GM20000 (cell line): ENCODE measurements around the gene APOLD1.

Experiments
- DNase-seq: peaks from one replicate; pipeline ENCODE4 v3.0.0; 2012; ENCODE audit warnings: low spot score
- TF ChIP-seq, protein P1 (sequence below): IDR thresholded peaks from 2 replicates; pipeline ENCODE4 v1.5.1; 2012; ENCODE audit warnings: mild to moderate bottlenecking, control low read depth; ENCODE audit errors: extremely low read depth, missing control alignments

The APOLD1 gene

DNA sequence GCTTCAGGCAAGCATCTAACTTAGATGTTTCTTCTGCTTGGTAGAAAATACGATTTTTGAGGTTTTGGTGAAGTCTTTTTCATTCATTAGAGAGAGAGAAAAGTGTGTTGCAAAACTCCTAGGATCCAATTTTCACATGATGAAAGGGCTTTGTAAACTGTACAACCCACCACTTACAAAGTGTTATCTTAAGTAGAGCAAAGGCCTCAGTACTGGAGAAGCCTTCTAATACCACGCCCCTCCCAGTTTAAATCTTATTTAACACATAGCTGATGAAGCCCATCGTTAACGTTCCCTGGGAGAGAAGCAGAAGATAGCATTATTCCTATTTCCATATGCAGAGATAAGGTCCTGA lies 869 bp downstream of the APOLD1 start:
- no peak for DNase-seq
- TF ChIP-seq, protein P1, sequence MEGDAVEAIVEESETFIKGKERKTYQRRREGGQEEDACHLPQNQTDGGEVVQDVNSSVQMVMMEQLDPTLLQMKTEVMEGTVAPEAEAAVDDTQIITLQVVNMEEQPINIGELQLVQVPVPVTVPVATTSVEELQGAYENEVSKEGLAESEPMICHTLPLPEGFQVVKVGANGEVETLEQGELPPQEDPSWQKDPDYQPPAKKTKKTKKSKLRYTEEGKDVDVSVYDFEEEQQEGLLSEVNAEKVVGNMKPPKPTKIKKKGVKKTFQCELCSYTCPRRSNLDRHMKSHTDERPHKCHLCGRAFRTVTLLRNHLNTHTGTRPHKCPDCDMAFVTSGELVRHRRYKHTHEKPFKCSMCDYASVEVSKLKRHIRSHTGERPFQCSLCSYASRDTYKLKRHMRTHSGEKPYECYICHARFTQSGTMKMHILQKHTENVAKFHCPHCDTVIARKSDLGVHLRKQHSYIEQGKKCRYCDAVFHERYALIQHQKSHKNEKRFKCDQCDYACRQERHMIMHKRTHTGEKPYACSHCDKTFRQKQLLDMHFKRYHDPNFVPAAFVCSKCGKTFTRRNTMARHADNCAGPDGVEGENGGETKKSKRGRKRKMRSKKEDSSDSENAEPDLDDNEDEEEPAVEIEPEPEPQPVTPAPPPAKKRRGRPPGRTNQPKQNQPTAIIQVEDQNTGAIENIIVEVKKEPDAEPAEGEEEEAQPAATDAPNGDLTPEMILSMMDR = no peak

DNA sequence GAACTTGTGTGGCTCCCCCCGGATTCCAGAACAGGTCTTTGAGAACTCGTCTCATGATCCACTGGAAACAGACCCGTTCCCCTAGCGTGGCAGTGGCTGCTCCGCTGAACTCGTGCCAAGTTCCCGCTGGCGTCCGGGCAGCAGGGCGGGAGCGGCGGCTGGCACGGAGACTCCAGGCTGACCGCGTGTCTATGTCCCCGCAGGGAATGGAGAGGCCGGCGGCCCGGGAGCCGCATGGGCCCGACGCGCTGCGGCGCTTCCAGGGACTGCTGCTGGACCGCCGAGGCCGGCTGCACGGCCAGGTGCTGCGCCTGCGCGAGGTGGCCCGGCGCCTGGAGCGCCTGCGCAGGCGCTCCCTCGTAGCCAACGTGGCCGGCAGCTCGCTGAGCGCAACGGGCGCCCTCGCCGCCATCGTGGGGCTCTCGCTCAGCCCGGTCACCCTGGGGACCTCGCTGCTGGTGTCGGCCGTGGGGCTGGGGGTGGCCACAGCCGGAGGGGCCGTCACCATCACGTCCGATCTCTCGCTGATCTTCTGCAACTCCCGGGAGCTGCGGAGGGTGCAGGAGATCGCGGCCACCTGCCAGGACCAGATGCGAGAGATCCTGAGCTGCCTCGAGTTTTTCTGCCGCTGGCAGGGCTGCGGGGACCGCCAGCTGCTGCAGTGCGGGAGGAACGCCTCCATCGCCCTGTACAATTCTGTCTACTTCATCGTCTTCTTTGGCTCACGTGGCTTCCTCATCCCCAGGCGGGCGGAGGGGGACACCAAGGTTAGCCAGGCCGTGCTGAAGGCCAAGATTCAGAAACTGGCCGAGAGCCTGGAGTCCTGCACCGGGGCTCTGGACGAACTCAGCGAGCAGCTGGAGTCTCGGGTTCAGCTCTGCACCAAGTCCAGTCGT lies 1.5 kb downstream of the APOLD1 start:
- TF ChIP-seq, protein P1 = no peak
- DNase-seq = peak; percentile 95

DNA sequence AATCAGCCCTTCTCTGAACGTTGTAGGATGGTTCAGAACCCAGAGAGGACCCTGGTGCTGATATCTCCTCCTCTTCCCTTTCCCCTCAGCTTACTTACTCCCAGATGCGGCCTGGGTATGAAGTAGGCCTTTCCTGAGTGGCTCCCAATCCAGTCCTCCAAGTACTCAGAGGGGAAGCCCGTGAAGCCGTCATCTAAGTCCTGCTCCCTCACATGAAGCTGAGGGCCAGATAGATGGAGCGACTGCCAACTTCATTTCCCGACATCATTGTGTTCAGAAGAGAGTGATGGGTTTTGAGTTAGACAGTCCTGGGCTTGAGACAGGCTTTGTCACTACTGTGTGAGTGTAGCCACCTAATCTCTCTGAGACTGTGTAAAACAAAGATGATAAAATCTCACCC lies 2.7 kb downstream of the APOLD1 start:
- TF ChIP-seq, protein P1 = no peak
- DNase-seq = no peak

DNA sequence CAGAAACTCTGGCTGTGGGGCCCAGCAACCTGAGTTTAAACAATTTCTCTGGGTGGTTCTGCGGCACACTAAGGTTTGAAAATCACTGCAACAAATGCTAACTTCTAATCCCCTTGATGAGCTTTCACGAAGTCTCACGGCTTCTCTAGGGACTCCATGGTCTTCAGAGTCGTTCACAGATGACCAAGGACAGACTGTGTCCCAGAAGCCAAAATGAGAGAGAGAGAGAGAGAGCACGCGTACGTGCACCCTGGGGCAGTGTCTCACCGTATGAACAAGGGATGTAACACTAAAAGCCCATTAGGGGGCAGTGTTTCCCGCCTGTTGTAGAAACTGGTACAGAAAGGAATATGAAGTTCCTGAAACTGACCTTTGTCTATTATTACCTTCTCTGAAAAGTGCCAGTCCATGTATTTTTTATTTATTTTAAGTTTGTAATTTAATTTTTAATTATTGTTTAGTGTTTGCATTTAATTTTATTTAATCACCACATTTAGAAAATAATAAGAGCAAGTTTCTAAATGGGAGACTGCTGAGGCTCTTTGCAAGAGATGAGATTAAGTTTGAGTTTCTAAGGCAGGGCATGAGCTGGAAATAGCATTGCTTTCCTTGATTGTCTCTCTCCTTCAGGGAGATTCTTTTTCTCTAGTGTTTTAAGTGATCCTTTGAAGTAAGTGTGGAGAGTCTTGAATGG lies 3.4 kb downstream of the APOLD1 start:
- DNase-seq = peak; percentile 74
- TF ChIP-seq, protein P1 = peak; percentile 48

DNA sequence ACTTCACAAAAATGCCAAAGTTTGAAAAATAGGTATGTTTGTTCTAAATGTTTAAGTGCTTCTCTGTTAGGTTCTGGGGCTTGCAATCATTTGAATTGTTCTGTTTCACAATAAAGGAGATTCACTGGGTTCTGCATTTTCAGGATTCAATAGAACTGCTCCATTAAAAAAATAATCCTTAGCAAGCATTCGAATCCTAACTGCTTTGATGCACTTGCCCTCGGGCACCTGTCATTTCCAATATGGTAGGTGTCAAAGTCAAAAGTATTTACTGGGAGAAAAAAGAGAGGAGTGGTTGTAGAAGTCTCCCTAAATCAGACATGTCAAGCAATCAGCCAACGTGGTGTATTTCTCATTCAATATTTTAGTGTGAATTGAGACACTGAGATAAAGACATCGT lies 5.5 kb downstream of the APOLD1 start:
- TF ChIP-seq, protein P1 = no peak
- DNase-seq = no peak

DNA sequence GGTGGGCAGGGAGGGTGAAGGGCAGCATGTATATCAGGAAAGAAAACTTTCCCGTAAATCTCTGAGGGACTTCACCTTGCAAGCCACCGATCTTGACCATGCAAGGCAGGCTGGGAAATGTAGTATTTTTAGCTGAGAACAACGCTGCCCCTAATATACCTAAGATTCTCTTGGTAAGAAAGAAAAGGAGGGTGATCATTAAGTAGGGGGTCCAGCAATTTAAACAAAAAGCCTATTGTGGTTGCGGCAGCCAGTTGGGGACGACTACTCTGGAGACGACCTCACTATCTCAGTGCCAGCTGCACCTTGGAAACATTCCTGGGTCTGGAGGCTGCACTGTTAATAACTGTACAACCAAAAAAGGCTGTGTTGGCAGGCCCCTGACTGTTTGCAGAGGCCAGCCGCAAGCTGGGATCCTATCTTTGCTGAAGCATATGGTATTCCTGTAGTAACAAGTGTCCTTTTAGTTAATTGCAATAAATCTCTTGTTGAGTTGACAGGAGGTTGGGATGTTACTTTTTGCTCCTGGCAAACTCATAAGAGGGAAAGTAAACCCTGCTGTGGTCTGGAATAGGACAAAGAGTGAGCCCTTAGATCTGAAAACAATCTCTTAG lies 6.4 kb downstream of the APOLD1 start:
- no peak for DNase-seq
- TF ChIP-seq, protein P1 = no peak

GRCh38 chr12:12792421-12792820 lies 7.0 kb downstream of the APOLD1 start:
- DNase-seq = no peak
- TF ChIP-seq, protein P1 = no peak
